Stimulated activated CD8-positive, alpha-beta memory T cell treated with anti-CD3 and anti-CD28 coated beads, Interleukin-4, amount 100 ng/mL, for 1 hour (primary cell): Measurements from ENCODE around the gene ISCA2.

Source experiments
- DNase-seq, 2 donors: peaks; one replicate each; pipeline ENCODE4 v3.0.0-alpha.2; 2020; ENCODE audit warnings: low read depth in 2 of 2, low spot score in 1 of 2

ISCA2 gene

GRCh38 chr14:74507840-74508239, 14.3 kb downstream of the ISCA2 start:
- DNase-seq = no peak

DNA sequence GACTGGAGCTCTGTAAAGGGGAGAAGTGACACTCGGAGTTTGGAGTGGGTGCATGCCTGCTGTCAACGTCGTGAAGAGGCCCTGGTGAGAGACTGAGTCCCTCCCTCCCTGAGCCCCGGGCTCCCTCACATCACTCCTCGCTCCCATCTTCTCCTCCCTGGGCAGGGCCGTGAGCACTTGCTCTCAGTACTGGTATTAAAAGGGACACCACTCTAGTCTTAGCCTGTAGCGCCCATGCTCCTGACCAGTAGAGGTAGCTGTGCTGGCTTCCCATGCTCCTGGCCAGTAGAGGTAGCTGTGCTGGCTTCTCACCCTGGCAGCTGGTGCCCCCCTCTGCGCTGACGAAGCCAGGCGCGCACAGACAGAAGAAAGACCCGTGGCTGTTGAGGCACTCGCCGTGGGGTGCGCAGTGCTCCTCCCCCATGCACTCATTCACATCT, 14.7 kb downstream of the ISCA2 start:
- DNase-seq = no peak

DNA sequence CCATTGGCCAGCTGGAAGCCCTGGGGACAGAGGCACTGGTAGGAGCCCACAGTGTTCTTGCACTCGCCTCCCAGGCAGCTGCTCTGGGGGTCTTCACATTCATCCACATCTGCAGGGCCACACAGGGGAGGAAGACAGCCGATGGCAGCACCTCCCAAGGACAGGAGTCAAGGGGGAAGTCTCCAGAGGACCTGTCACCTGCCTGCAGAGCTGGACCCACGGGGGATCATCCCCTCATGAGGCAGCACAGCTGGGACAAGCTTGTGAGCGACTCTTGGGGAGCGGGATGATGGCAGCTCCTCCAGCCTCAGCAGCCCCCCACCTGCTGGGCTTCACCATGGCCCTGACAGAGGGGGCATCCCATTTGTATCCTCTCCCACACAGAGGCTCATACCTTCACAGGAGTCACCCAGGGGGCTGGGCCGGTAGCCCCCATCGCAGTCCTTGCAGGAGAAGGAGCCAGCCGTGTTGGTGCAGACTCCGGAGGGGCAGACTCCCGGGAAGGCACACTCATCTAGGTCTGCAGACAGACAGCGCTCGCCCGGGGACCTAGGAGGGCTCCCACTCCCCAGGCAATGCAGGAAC, 15.4 kb downstream of the ISCA2 start:
- DNase-seq = no peak

DNA sequence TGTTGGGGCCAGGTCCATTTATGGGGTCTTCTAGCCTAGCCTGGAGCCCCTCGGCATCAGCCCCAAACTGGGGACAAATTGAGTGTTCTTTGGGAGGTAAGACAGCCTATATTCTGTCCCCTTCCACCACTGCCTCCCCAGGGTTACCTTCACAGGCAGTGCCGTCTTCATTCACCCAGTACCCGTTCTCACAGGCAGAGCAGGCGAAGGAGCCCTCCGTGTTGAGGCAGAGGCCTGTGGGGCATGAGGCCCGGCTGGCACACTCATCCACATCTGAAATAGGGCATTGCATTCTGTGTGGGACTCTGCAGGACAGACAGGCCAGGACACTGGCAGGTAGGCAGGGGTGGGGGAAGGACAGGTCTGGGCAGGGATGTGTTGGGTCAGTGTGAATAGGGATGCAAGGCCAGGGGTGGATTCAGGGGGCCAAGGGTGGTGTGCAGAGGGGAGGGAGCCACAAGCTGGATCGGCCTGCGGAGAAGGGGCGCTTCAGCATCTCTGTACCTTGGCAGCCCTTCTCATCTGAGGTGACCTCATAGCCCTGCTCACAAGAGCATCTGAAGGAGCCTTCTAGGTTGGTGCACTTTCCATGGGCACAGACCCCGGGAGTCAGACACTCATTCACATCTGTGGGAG, 16.1 kb downstream of the ISCA2 start:
- no peak for DNase-seq

DNA sequence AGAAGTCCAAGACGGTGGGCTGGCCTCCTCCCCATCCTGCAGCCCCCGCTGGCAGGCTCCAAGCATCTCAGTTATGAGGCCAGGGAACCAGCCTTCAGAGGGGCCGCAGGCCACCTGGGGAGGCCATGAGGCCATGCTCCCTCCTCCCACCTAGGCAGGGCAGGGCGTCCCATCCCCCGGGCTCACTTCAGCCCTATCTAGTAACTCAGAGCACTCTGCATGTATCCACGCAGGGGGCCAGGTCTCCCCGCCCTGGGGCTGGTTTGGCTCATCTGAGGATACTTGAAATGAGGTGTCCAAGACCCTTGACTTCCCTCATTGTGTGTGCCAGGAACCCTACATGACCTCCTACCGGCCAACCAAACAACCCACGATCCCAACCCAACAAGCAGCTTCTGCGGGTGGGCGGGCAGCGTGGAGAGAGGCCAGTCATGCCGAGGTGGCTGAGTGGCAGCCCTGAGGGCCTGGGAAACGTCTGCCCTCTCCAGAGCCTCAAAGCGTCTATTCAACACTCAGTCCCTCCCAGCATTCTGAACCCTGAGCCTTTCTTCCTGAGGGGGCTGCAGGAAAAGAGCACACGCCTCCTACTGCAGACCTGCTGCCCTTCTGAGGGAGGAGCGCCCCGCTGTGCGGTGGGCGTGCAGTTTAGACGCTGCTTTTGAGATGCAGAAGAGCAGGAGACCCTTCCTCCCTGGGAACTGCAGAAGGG, 16.8 kb downstream of the ISCA2 start:
- DNase-seq = no peak

DNA sequence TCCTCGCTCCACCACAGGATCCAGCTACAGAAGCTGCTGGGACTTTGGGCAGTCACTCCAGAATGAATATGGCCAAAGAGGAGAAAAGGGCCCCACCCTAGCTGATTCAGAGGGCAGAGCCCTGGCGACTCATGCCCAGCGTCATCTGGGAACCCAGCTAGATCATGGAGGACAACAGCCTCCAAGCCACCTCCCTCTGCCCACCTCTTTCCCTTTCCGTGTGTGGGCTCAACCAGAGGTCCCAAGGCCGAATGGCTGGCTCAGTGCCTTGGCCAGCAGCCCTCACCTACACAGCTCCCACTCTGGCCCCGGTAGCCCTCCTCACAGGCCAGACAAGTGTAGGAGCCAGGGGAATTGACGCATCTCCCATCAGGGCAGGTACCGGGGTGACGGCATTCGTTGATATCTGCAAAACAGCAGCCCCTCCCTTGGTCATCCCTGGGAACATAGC, 17.4 kb downstream of the ISCA2 start:
- no peak for DNase-seq

DNA sequence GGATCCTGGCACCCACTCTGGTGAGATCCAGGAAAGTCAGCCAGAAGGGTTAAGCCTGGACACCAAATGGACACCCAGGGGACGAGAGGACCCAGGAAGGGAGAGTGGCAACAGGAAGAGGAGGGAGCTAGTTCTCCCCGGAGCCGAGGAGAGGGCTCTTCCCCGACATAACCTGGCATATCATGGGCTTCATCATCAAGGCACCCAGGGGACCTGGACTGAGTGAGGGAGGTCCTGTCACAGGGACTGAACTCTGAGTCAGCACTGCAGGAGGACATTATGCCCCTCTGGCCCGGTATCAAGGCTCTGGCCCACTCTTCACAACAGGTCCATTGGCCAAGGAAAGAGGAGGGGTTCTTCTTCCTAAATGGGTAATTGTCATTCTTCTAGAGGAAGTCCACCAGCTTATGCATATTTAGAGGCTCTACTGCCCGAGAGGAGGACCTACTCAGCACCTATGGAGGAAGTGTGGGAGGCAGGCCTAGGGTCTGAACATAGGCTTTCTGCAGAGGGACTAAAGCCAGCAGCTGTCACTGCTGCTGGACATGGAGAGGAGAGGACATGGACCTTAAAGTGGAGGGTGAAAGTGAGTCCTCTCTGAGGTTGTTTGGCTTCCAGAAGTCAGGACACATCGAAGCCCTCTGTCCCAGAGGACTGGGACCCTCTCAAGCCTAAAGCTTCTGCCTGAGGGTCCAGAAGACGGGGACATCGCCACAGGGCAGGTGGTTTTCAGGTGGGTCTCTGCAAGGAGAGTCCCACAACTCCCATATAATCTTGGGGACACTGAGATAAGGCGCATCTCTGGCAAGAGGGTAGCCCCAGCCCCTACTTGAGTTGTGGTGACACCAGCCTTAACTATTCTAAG, 18.6 kb downstream of the ISCA2 start:
- DNase-seq = no peak

DNA sequence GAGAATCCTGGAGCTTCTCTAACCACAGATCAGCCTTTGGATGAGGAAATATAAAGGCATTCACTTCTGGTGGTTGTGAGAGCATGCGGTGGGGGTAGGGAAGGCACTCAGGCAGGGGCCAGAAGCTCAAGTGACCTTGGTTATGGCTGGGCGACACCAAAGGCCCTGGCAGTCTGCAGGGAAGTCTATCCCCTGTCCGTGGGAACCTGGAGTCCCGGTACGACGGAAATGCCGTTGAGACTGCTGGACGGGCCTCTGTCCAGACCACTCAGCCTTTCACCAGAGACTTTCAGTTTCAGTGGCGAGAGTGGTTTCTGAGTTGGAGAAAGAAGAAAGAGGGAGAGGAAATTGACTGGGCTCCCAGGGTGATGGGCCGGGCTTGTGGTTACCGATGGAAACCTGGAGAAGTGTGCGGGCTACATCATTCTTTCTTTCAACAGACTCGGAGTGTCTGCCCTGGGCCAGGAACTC, 20.9 kb downstream of the ISCA2 start:
- no peak for DNase-seq

GRCh38 chr14:74515891-74516412, 22.4 kb downstream of the ISCA2 start:
- DNase-seq = no peak

DNA sequence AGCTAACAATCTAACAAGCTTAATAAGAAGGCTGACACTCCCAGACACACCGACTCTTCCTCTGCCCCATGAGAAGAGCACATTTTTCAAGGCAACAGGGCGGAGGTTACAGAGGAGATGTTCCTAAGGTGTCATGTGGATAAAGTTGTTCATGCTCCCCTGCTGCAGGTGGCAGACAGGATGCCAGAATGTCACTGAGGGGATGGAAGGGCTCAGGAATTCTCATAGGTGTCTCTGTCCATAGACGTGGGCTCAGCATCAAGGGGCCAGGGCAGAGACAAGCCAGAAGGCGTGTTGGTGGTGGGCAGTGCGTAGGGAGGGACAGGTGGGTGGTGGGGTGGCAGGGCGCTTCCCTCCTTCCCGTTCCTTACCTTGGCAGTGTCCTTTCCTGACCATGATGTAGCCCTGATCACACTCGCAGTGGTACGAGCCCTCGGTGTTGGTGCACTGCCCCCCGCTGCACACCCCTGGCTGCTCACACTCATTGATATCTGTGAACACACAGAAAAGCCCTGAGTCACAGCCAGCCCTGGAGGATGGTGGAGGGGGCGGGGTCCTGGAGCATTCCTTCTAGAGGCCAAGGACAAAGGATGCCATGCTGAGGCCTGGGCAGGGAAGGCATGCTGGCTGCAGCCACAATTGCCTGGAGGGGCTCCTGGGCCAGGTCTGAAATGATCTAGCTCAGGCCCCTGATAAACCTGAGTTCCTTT, 23.0 kb downstream of the ISCA2 start:
- DNase-seq = no peak

DNA sequence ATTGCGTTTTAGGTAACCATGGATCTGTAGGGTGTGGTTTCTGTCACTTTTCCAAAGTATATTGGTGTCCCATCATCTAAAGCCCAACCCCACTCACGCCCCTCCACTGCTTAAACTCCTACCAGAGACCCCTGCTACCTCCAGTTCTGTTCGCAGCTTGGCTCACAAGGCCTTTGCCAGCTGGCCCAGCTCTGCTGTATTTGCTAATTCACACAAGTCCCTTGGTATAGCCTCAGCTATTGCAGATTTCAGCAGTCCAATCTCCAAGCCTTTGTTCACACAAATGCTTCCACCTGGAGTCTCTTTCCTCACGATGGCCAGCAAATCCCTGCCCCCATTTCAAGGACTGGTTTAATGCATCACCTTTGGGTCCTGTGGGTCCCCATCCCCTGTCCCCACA, 24.2 kb downstream of the ISCA2 start:
- DNase-seq = no peak

DNA sequence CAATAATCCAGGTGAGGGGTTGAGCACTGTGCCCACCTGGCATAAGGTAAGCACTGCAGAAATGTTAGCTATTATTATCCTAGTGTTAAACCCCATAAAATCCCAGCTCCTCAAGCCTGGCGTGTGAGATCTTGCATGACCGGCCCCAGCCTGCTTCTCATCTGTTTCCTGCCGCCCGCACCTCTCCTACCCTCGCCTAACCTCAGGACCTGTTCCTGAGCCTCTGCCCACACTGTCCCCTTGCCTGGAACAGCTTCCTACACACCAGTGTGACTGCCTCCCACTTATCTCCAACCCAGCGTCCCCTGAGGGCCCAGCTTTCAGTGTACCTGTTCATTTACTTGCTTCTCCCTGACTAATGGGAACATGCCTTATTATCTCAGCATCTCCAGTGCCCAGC, 24.7 kb downstream of the ISCA2 start:
- no peak for DNase-seq

DNA sequence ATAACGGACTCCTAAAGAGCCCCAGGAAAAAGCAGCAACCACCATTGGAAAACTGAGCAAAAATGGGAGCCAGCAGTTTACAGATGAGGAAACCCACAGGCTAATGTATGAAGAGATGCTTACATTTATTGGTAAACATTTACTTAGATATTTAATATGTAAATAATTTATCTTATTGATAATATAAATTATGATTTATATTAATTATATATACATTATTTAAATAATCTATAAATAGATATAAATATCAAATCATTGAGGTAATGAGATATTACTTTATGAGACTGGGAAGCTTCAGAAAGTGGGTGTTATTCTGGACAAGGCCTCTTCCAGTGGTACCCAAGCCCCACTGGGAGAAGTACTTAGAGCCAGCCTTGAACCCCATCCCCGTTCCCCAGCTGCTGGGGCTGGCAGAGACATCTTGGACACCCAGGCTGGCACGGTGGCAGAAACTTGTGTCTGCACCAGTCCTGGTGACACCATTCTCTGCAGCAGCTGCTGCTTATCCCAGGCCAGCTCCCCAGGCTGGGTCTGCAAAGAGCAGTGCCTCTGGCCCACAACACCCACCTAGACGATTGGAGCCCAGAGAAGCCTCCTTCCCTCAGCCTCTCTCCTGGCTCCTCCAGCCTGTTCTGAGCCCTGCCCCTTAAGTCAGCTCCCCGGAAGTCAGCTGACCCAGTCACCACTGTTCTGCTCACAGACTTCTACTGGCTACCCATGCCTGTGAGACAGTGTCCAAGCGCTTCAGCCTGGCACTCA, 25.9 kb downstream of the ISCA2 start:
- no peak for DNase-seq

DNA sequence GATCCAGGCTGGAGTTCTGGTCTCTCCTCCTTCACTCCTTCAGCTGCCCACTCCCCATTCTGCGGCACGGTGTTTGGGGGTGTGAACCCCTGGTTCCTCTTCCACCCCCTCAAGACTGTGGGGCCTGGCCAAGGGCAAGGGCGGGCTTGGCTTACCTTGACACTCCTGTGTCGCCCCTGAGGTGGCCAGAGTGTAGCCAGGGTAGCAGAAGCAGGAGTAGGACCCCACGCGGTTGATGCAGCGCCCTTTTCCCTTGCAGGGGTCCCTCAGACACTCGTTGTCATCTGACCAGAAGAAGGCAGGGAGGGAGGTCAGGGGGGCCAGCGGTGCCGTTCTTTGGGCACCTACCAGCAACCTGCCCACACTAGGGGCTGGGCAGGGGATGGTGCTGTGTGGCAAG, 28.2 kb downstream of the ISCA2 start:
- no peak for DNase-seq

DNA sequence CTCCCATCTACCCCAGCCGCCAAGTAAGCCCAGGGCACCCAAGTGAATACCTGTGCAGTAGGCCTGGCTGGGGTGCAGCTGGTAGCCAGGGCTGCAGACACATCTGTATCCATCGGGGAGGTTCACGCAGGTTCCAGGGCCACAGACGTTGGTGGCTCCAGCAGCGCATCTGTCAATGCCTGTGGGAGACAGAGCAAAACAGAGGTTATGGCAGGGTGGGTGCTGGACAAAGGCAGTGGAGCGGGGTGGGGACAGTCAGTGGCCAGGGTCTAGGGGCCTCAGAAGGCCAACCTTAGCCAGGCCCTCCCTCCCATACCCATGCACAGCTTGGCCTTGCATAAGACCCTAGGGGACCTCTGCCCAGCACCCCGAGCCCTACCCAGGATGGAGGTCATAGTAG, 29.2 kb downstream of the ISCA2 start:
- no peak for DNase-seq

DNA sequence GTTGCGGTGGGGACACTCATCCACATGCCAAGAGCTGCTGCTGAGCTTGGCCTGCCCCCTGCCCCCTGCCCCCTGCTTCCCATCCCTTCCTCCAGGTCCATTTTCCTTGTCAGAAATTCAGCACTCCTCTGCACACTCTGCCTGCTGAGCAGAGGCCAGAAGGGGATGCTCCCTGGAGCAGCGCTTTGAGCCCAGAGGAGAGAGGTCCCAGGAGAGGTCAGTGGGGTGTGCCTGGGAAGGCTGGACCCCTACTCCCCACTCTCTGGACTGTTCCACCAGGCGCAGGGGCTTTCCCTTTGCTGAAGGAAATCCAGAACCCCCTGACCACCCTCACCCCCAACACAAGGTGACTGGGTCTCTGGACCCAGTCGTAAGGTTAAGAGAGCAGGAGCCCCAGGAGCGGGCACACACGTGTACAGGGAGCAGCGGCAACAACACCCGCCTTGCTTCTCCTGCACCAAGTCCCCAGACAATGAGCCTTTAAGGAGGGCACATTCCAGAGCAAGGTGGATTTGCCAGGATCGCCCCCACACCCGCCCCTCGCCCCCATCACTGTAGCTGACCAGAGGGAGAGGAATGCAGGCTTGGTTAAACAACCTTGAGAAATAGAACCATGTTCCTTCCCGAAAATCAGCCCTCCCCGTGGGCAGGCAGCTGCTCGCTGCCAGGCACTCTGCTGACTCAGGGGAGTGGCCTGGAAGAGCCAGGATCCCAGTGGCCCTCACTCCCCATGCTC, 30.7 kb downstream of the ISCA2 start:
- DNase-seq = no peak

- DNase-seq = no peak
These were observed 31.2 kb downstream of the ISCA2 start for GRCh38 chr14:74524812-74525135.

- DNase-seq = no peak
These were observed 31.8 kb downstream of the ISCA2 start for GRCh38 chr14:74525361-74525851.
